Natural killer cell treated with Interleukin-12 subunit alpha and Interleukin-12 subunit beta and Interleukin-15 and Interleukin-18, amount 100 ng/mL, for 72 hours (primary cell): Measurements from ENCODE around the gene DIO1. TPM values are rescaled to one million over a fixed set of nuclear protein-coding genes. Genes with fewer than 3 reads are reported as not detected.

Source experiments
- ATAC-seq, 2 donors: fragments of 150-1000 bp; cut with Tn5 transposase in 1 of 2; sonication (Bioruptor Pico), chemical (Tn5 transposase) in 1 of 2; 2 replicates each; pipeline ENCODE4 v1.10.0; 2021
- DNase-seq: peaks from one replicate; pipeline ENCODE4 v3.0.0; 2022; ENCODE audit warnings: low spot score
- H3K27ac Mint-ChIP-seq, 2 donors: 1 replicate in 1 of 2; 2 replicates in 1 of 2; pipeline ENCODE4 v1.8.0; 2022; ENCODE audit warnings: mixed read lengths in 2 of 2, mild to moderate bottlenecking in 1 of 2, moderate library complexity in 1 of 2
- H3K27me3 Mint-ChIP-seq, 2 donors: 1 replicate in 1 of 2; 2 replicates in 1 of 2; pipeline ENCODE4 v1.8.0; 2022; ENCODE audit warnings: mixed read lengths in 2 of 2
- H3K36me3 Mint-ChIP-seq: one replicate; pipeline ENCODE4 v1.8.0; 2022; ENCODE audit warnings: mixed read lengths
- H3K4me1 Mint-ChIP-seq, 2 donors: 1 replicate in 1 of 2; 2 replicates in 1 of 2; pipeline ENCODE4 v1.8.0; 2022; ENCODE audit warnings: low read depth in 2 of 2, mixed read lengths in 2 of 2, mild to moderate bottlenecking in 1 of 2
- H3K4me3 Mint-ChIP-seq: one replicate; pipeline ENCODE4 v1.8.0; 2022; ENCODE audit warnings: mixed read lengths
- H3K9me3 Mint-ChIP-seq: 2 replicates; pipeline ENCODE4 v1.8.0; 2022; ENCODE audit warnings: mixed read lengths
- total RNA-seq, 2 donors: library from RNA; stranded (reverse); gene quantifications; one replicate each; pipeline ENCODE4 v1.2.3, GENCODE V29; 2022

The DIO1 gene
- total RNA-seq, 2 donors from 2014 or later: not detected

DNA sequence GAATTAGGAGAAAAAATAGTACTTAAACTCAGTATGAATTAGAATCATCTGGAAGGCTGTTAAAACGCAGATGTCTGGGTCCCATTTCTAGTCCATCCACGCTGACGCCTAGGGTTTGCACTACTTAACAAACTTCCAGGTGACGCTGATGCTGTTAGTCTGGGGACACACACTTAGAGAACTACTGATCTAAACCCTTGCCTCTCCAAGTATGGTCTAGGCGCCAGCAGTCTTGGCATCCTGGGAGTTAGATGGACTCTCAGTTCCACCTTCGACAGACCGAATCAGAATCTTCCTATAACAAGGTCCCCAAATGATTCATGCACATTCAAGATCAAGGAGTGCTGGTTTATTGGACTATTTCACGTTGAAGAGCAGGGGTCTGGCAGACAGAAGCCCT is 11.5 kb downstream of the DIO1 start:
- H3K9me3 Mint-ChIP-seq: no peaks in the 10 kb centered on the region
- H3K4me1 Mint-ChIP-seq: peaks cover 10 to 13% of the 10 kb centered on the region in 2 donors
- no peak overlapping the region for H3K4me3 Mint-ChIP-seq
- DNase-seq: no peak
- no peaks in the 10 kb centered on the region for H3K36me3 Mint-ChIP-seq
- no peak for ATAC-seq
- no peaks in the 10 kb centered on the region for H3K27me3 Mint-ChIP-seq
- no peak overlapping the region for H3K27ac Mint-ChIP-seq

DNA sequence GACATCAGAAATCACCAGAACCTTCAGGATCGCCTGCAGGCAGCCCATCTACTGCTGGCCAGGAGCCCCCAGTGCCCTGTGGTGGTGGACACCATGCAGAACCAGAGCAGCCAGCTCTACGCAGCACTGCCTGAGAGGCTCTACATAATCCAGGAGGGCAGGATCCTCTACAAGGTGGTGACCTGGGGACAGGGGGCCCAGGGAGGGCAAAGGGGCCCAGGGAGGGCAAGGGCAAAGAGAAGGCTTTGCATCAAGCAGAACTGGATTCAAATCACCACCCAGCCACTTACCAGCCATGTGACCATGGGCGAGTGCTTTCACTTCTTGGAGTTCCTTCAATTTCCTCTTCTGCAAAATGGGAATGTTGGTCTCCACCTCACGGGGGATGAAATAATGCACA is 12.1 kb downstream of the DIO1 start:
- H3K9me3 Mint-ChIP-seq: no peaks in the 10 kb centered on the region
- peaks cover 7 to 12% of the 10 kb centered on the region in 2 donors for H3K4me1 Mint-ChIP-seq
- no peak overlapping the region for H3K27ac Mint-ChIP-seq
- no peak for DNase-seq
- no peaks in the 10 kb centered on the region for H3K27me3 Mint-ChIP-seq
- no peak overlapping the region for H3K4me3 Mint-ChIP-seq
- no peaks in the 10 kb centered on the region for H3K36me3 Mint-ChIP-seq
- no peak for ATAC-seq

DNA sequence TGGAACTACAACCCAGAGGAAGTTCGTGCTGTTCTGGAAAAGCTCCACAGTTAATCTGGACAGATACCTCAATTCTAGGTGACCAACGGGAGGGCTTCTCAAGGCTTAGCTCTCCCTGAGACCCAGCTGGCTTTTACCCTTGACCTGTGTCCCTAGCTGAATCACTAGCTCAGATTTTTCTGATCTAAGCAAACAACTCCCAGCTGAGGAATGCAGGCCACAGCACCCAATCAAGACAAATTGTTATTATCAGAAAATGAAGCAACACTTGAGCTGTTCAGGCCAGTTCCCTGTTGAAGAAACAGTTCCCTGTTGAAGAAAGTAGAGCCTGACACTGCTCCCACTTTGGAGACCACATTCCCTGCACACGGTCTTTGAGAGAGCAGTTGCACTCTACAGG is 16.0 kb downstream of the DIO1 start:
- Mint-ChIP-seq H3K9me3 (no peaks in the 10 kb centered on the region), H3K36me3 (no peaks in the 10 kb centered on the region), H3K27ac (no peak overlapping the region), H3K4me1 (no peaks in the 10 kb centered on the region), H3K27me3 (no peaks in the 10 kb centered on the region), H3K4me3 (no peak overlapping the region)
- no peak for ATAC-seq
- DNase-seq: no peak

DNA sequence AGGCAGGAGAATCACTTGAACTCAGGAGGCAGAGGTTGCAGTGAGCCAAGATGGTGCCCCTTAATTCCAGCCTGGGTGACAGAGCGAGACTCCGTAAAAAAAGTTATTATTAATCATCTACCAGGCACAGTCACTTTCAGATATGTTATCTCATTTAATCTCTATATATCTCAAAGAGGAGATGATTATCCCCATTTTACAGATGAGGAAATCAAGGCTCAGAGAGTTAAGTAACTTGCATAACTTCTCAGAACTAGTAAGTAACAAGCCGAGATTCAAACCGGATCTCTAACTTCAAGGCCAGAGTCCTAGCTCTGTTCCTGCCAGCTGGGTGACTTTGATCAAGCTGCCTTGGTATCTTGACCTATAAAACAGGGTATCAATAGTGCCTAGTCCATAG is 17.5 kb downstream of the DIO1 start:
- Mint-ChIP-seq H3K27me3 (no peaks in the 10 kb centered on the region), H3K36me3 (no peaks in the 10 kb centered on the region), H3K4me1 (no peaks in the 10 kb centered on the region), H3K27ac (no peak overlapping the region), H3K4me3 (no peak overlapping the region), H3K9me3 (no peaks in the 10 kb centered on the region)
- DNase-seq (no peak), ATAC-seq (no peak)

DNA sequence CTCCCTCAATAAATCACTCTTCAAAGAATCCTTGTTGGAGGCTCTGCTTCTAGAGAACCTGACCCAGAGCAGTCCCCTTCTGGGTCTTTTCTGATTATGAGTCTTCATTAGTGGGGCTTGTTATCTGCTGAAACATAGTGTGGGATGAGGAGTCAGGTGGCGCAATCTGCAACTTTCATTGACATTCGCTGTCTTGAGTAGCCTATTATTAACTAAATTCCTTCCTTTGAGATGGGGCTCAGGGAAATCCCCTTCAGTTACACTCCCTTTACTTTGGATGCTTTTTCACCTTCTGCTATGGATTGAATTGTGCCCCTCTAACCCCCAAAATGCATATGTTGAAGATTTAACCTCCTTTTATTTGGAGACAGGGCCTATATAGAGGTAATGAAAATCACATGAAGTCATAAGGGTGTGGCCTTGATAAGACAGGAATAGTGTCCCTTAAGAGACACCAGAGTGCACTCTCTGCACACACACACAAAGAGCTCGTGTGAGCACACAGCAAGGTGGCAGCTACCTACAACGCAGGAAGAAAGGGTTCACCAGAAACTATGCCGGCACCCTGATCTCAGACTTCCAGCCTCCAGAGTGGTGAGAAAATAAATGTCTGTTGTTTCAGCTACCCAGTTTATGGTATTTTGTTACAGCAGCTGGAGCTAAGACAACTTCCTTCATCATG is 19.5 kb downstream of the DIO1 start:
- ATAC-seq (no peak), DNase-seq (no peak)
- Mint-ChIP-seq H3K36me3 (no peaks in the 10 kb centered on the region), H3K9me3 (no peaks in the 10 kb centered on the region), H3K27me3 (no peaks in the 10 kb centered on the region), H3K4me3 (no peak overlapping the region), H3K4me1 (no peaks in the 10 kb centered on the region), H3K27ac (no peak overlapping the region)

DNA sequence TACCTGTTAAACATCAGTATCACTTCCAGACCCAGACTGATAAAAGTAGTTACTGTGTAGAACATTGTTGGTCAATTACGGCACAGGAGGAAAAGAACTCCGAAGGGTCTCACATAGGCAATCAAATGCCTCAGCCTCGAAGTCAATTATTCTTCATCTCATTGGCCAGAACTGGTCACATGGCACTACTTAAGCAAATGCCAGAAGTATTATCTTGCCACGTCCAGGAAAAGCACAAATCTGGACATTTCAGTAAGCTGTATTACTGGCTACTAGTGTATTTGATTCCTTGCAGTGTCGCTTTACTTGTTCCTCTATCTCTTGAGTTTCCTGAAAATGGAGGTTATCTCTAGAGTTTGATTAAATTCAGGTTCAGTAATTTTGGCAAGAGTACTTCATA is 24.4 kb downstream of the DIO1 start:
- DNase-seq (no peak), ATAC-seq (no peak)
- Mint-ChIP-seq H3K36me3 (no peaks in the 10 kb centered on the region), H3K27me3 (no peaks in the 10 kb centered on the region), H3K9me3 (no peaks in the 10 kb centered on the region), H3K27ac (no peak overlapping the region), H3K4me1 (peaks cover 5 to 11% of the 10 kb centered on the region in 2 donors), H3K4me3 (no peak overlapping the region)

DNA sequence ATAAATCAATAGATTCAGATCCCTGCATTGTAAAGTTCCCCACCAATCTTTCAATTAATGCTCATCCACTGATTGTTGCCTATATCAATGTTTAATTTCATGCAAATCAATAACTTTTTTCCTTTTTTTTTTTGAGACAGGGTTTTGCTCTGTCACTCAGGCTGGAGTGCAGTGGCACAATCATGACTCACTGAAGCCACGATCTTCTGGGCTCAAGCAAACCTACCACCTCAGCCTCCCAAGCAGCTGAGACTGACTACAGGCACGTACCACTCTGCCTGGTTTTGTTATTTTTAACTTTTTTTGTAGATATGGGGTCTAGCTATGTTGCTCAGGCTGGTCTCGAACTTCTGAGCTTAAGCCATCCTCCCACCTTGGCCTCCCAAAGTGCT is 25.7 kb downstream of the DIO1 start:
- no peak for DNase-seq
- Mint-ChIP-seq H3K4me3 (no peak overlapping the region), H3K27me3 (no peaks in the 10 kb centered on the region), H3K9me3 (no peaks in the 10 kb centered on the region), H3K36me3 (no peaks in the 10 kb centered on the region), H3K27ac (peak overlapping the region; percentile 30 to 81), H3K4me1 (peaks cover 5 to 11% of the 10 kb centered on the region in 2 donors)
- no peak for ATAC-seq

DNA sequence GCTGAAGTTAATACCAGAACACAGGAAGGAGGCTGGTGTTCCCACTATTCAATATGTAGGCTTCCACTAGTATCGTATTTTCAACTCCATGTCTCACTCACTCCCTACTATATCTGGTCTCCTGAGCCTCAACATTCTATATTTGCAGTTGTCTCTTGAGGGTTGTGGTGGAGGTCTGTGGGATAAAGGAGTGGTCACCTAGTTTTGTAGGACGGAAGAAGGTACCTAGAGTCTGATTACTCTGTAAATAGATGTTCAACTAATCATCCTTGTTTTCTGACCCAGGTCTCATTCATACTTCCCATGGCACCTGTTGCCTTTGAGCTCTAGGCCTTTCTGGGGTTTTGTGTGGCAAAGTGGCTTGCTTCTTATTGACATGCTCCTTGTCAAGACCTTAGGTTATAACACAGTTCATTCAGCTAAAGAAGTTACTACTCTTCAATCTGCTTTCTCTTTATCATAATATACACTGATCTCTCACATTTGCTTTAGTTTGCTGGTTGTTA is 33.4 kb downstream of the DIO1 start:
- ATAC-seq (no peak), DNase-seq (no peak)
- Mint-ChIP-seq H3K9me3 (no peaks in the 10 kb centered on the region), H3K27ac (peak overlapping the region in 1 of 2 donors; percentile 51), H3K36me3 (peaks cover 23% of the 10 kb centered on the region), H3K4me1 (peaks cover 10% of the 10 kb centered on the region in 2 donors), H3K27me3 (no peaks in the 10 kb centered on the region), H3K4me3 (no peak overlapping the region)

DNA sequence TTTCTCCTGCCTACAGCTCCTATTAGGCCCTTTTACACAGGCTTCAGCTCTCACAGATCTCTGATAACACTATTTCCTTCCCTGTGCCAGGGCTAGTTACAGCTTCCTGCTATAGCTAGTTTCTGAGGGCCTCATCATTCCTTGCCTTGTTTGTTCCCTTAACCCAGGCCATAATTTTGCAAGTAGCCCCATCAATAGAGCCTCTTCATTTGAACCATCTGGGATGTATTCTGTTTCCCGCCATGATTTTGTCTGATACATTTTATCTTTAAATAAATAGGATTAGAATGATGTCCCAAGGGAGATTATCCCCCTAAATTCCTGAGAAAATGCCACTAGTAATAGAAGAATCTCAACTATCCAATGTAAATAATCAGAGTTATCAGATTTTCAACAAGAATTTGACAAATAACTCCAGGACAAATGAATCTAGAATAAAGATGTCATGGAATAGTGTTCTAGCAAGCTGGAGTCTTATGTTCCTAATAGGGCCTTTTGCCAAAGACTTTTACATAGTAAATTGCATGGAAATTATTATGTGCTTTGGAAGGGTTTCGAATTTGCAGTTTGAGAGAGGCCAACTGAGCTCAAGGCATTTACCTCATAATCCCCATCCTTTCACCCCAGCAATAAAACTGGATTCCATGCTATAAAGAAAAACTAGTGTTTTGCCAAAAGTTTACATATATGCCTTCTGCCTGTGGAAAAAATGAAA is 35.4 kb downstream of the DIO1 start:
- H3K36me3 Mint-ChIP-seq: peaks cover 36% of the 10 kb centered on the region
- H3K9me3 Mint-ChIP-seq: no peaks in the 10 kb centered on the region
- H3K4me3 Mint-ChIP-seq: no peak overlapping the region
- peaks cover 10% of the 10 kb centered on the region in 2 donors for H3K4me1 Mint-ChIP-seq
- no peaks in the 10 kb centered on the region for H3K27me3 Mint-ChIP-seq
- DNase-seq (no peak), ATAC-seq (no peak)
- peak overlapping the region in 1 of 2 donors; percentile 55 for H3K27ac Mint-ChIP-seq

DNA sequence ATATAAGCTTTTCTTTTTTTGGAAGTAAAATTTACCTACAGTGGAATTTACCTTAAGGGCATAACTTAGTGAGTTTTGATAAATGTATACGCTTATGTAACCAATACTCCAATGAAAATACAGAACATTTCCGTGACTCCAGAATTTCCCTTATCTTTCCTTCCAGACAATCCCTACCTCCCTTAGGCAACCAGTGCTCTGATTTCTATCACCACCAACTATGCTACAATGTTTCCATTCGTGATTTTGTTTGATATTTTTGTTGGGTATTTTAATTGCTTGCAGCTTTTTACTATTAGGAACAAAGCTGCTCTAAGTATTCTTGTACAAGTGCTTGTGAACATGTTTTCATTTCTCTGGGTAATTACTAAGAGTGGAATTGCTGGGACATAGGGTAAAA is 36.9 kb downstream of the DIO1 start:
- Mint-ChIP-seq H3K9me3 (no peaks in the 10 kb centered on the region), H3K36me3 (peaks cover 46% of the 10 kb centered on the region), H3K4me3 (no peak overlapping the region), H3K27ac (no peak overlapping the region), H3K27me3 (no peaks in the 10 kb centered on the region), H3K4me1 (peaks cover 5 to 10% of the 10 kb centered on the region in 2 donors)
- no peak for DNase-seq
- ATAC-seq: no peak

DNA sequence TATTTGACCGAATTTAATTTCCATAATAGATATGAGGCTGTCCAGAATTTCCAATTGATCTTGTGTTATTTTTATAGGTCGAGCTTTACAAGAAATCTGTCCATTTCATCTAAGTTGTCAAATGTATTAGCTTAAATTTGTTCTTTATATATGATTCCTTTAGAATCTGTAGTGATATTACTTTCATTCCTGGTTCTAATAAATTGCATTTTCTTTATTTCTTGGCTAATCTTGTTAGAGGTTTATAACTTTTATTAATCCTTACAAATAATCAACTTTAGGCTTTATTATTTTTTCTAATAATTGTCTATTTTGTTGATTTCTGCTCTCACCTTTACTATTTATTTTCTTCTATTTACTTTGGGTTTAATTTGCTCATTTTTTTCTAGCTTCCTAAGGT is 37.5 kb downstream of the DIO1 start:
- Mint-ChIP-seq H3K27ac (no peak overlapping the region), H3K36me3 (peaks cover 47% of the 10 kb centered on the region), H3K4me1 (peaks cover 5 to 10% of the 10 kb centered on the region in 2 donors), H3K9me3 (no peaks in the 10 kb centered on the region), H3K4me3 (no peak overlapping the region), H3K27me3 (no peaks in the 10 kb centered on the region)
- no peak for ATAC-seq
- no peak for DNase-seq

DNA sequence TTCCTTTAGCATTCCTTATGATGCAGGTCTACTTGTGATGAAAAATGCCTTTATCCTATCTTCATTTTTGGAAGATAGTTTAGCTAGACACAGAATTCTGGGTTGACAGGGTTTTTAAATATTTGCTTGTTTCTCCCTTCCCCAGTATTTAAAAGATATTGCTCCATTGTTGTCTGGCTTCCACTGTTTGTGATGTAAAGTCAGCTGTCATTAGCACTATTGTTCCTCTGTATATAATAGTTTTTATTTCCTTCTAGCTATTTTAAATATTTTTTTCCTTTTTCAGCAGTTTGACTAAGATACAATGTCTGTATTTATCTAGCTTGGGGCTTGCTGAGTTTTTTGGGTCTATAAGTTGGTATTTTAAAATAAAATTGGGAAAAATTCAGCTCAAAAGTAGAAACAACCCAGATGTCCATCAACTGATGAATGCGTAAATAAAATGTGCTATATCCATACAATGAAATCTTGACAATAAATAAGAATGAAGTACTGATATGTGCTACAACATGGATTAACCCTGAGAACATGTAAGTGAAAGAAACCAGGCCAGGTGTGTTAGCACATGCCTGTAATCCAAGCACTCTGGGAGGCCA is 40.3 kb downstream of the DIO1 start:
- Mint-ChIP-seq H3K4me3 (no peak overlapping the region), H3K27ac (no peak overlapping the region), H3K4me1 (peaks cover 18% of the 10 kb centered on the region in 2 donors), H3K36me3 (peaks cover 48% of the 10 kb centered on the region), H3K27me3 (no peaks in the 10 kb centered on the region), H3K9me3 (no peaks in the 10 kb centered on the region)
- DNase-seq: no peak
- no peak for ATAC-seq

DNA sequence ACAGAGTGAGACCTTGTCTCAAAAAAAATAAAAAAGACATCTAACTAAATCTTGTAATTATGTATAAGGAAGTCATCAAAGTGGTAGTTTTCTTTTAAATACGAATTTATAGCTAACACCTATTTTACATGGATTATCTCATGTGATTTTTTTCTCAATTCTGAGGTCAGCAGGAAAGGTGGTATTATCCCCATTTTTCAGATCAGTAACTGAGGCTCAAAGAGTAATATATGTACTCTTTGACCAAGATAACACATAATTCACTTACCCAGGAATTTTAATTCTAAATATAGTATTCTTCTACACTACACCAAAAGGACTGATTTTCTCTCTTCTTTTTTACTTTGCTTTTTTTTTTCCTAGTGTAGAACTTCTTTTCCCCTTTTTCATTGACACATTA is 42.4 kb downstream of the DIO1 start:
- DNase-seq (no peak), ATAC-seq (no peak)
- Mint-ChIP-seq H3K4me3 (no peak overlapping the region), H3K9me3 (no peaks in the 10 kb centered on the region), H3K4me1 (peaks cover 20 to 25% of the 10 kb centered on the region in 2 donors), H3K27ac (no peak overlapping the region), H3K36me3 (peaks cover 45% of the 10 kb centered on the region), H3K27me3 (no peaks in the 10 kb centered on the region)

DNA sequence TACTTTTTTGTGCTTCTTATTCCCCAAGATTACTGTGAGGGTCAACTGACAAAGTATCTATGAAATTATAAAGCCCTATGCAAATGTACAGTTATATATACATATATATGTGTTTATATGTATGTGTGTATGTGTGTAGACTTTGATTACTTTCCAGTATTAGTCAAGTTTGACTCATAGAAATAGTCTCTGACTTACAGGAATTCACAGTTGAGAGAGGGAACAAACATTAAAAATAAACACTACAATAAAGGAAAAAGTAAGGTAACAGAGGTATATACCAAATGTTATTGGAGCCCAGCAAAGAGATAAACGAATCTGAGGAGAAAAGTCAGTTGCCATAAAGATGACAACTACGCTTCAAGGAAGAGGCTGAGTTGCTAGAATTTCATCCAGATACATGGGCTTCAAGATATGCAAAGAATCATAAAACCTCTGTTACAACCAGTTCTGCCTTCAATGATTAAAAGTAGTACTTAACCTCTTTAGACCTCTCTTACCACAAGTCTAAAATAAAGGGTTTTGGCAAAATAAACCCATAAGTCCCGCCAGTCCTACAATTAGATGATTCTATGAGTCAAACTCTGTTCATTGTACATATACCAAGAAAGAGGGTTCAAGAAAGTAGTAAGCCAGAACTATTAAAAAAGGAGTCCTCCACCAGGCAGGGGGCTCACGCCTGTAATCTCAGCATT is 44.3 kb downstream of the DIO1 start:
- peaks cover 48% of the 10 kb centered on the region for H3K36me3 Mint-ChIP-seq
- peak overlapping the region; percentile 23 to 47 for H3K27ac Mint-ChIP-seq

More for the DNA sequence above, 44.3 kb downstream of the DIO1 start:
- Mint-ChIP-seq H3K4me3 (peak overlapping the region; percentile 46), H3K4me1 (peaks cover 30 to 35% of the 10 kb centered on the region in 2 donors), H3K9me3 (no peaks in the 10 kb centered on the region), H3K27me3 (no peaks in the 10 kb centered on the region)
- no peak for ATAC-seq
- DNase-seq: no peak
